ENCODE results near the gene P3H3. TPM values are rescaled to one million over a fixed set of nuclear protein-coding genes. Genes with fewer than 3 reads are reported as not detected.

Gene P3H3
- total and polyA plus RNA-seq, 4 donors: 23.4 to 93.3 (median 54.9) TPM

DNA sequence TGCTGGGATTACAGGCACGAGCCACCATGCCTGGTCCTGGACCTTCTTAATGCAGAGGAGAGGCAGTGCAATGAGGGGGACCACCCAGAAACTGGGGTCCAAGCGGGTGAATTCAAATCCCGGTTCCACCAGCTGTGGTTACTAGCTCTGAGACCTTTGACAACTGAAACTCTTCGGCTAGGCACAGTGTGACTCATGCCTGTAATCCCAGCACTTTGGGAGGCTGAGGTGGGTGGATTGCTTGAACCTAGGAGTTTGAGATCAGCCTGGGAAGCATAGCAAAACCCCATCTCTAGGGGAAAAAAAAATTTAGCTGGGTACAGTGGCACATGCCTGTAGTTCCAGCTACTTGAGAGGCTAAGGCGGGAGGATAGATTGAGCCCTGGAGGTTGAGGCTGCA lies 43.9 kb upstream of the P3H3 start:
- no peak overlapping the region for H3K27ac ChIP-seq (ENCODE audit: low read depth in 1 of 2, low read length in 2 of 2)
- H3K4me3 ChIP-seq (ENCODE audit: low read length in 2 of 2): no peak overlapping the region
- DNase-seq (no peak), ATAC-seq (ENCODE audit: low FRiP score) (no peak)
- intact Hi-C loops (cut with DNase I): no loop called here
- H3K27me3 ChIP-seq (ENCODE audit: control insufficient read depth in 1 of 2, insufficient read depth in 2 of 2, low read length in 1 of 2): no peaks in the 10 kb centered on the region
- WGBS, 2 donors: 77 to 85% methylated on average over 5 of the region's 5 CpGs
- H3K4me1 ChIP-seq (ENCODE audit: control insufficient read depth in 1 of 2, insufficient read depth in 2 of 2, low read length in 2 of 2): no peaks in the 10 kb centered on the region
- H3K9me3 ChIP-seq (ENCODE audit: control insufficient read depth, low read length): no peaks in the 10 kb centered on the region
- no peaks in the 10 kb centered on the region for H3K36me3 ChIP-seq (ENCODE audit: control insufficient read depth in 1 of 2, insufficient read depth in 2 of 2, low read length in 1 of 2)

DNA sequence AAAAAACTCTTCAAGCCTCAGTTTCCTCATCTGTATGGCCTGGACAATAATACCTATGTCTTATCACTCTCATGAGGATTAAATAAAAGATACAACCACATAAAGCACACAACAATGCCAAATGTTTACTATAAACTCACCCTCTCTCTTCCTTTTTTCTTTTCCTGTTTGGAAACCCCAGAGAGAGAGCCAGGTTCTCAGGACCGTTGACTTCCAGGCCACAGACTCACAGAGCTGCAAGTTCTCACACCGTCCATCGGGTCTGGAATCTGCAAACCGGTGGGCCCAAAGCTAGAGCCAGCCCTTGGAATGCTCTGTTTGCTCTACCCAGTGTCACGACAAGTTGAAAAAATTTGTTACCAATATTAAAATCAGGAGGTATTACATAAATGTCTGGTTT lies 43.4 kb upstream of the P3H3 start:
- intact Hi-C loops (cut with DNase I): no loop called here
- H3K27me3 ChIP-seq (ENCODE audit: control insufficient read depth in 1 of 2, insufficient read depth in 2 of 2, low read length in 1 of 2): no peaks in the 10 kb centered on the region
- DNase-seq (no peak), ATAC-seq (ENCODE audit: low FRiP score) (no peak)
- H3K36me3 ChIP-seq (ENCODE audit: control insufficient read depth in 1 of 2, insufficient read depth in 2 of 2, low read length in 1 of 2): no peaks in the 10 kb centered on the region
- 73 to 74% methylated on average over 5 of the region's 5 CpGs for WGBS, 2 donors
- H3K4me1 ChIP-seq (ENCODE audit: control insufficient read depth in 1 of 2, insufficient read depth in 2 of 2, low read length in 2 of 2): no peaks in the 10 kb centered on the region
- no peak overlapping the region for H3K27ac ChIP-seq (ENCODE audit: low read depth in 1 of 2, low read length in 2 of 2)
- H3K4me3 ChIP-seq (ENCODE audit: low read length in 2 of 2): no peak overlapping the region
- H3K9me3 ChIP-seq (ENCODE audit: control insufficient read depth, low read length): no peaks in the 10 kb centered on the region

DNA sequence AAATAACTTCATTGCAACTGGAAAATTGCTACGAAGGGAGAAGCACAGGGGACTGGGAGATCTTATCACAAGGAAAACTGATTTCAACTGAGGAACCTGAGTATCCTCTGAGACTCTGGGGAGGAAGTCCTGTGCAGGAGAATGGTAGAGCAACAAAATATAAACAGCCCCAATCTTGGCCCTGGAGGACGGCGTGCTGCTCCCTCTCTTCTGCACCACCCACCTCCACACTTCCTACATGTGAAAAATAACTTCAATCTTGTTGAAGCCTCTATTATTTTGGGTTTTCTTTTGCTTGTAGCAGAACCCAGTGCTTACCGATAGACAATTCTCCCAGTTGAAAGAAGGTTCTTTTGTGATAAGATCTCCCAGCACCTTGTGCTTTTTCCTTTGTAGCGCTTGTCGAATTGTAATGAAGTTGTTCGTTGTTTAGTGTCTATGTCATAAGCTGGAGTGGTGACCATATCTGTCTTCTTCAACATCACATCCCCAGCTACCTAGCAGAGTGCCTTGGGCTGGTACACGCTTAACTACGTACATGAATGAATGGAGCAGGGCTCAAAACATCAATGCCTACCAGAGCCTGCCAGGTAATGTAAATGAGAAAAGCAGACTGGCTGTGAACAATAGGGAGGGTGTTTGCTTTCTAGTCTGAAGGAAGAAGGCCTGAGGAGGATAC lies 41.7 kb upstream of the P3H3 start:
- Histone ChIP-seq H3K27me3 (ENCODE audit: control insufficient read depth in 1 of 2, insufficient read depth in 2 of 2, low read length in 1 of 2) (no peaks in the 10 kb centered on the region), H3K4me1 (ENCODE audit: control insufficient read depth in 1 of 2, insufficient read depth in 2 of 2, low read length in 2 of 2) (no peaks in the 10 kb centered on the region), H3K36me3 (ENCODE audit: control insufficient read depth in 1 of 2, insufficient read depth in 2 of 2, low read length in 1 of 2) (no peaks in the 10 kb centered on the region), H3K27ac (ENCODE audit: low read depth in 1 of 2, low read length in 2 of 2) (no peak overlapping the region), H3K9me3 (ENCODE audit: control insufficient read depth, low read length) (no peaks in the 10 kb centered on the region), H3K4me3 (ENCODE audit: low read length in 2 of 2) (no peak overlapping the region)
- intact Hi-C loops (cut with DNase I): no loop called here
- no peak for ATAC-seq (ENCODE audit: low FRiP score)
- DNase-seq: no peak
- WGBS, 2 donors: 80 to 81% methylated on average over 9 of the region's 9 CpGs

DNA sequence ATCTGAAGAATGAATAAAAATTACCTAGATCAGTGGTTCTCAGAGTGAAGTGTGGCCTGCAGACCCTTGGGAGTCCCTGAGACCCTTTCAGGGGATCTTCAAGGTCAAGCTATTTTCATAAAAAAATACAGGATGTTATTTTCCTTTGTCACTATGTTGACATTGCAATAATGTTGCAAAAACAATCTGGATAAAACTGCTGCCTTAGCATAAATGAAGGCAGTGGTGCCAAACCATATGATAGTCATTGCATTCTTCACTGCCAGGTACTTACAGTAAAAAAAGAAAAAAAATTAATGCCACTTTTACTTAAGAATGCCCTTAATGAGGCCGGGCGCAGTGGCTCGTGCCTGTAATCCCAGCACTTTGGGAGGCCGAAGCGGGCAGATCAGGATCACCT lies 40.9 kb upstream of the P3H3 start:
- intact Hi-C loops (cut with DNase I): no loop called here
- no peak for ATAC-seq (ENCODE audit: low FRiP score)
- WGBS, 2 donors: 96 to 97% methylated on average over 5 of the region's 5 CpGs

DNA sequence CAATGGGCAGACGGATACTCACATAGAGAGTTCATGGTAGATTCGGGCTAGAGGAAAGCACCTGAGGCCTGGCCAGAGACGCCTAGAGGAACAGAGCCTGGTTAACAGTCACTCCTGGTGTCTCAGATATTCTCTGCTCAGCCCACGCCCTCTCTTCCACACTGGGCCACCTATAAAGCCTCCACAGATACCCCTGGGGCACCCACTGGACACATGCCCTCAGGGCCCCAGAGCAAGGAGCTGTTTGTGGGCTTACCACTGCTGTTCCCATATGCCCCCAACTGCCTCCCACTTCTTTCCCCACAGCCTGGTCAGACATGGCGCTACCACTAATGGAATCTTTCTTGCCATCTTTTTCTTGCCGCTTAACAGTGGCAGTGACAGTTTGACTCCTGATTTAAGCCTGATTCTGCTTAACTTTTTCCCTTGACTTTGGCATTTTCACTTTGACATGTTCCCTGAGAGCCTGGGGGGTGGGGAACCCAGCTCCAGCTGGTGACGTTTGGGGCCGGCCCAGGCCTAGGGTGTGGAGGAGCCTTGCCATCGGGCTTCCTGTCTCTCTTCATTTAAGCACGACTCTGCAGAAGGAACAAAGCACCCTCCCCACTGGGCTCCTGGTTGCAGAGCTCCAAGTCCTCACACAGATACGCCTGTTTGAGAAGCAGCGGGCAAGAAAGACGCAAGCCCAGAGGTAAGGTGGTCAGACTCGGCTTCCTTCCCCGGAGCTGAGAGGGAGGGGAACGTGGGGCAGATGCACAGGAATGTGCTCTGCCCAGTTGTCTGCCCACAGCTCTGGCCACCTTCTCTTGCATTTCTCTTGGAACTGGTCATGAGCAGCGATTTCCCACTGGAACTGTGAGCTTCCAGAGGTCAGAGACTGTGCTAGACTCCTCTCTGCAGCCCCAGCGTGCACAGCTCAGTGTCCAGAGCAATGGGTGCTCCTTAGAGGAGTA lies 39.0 kb upstream of the P3H3 start, which contains the start of gene CD4:
Gene CD4 (plus strand): TSS at position 557 of the 953 bp plus-strand sequence. CDS start 10,611 bp downstream, outside the sequence.
- WGBS, 2 donors: 65% methylated on average over 18 of the region's 18 CpGs
- ATAC-seq (ENCODE audit: low FRiP score): peak; percentile 51
- Histone ChIP-seq H3K27ac (ENCODE audit: low read depth in 1 of 2, low read length in 2 of 2) (no peak within 1 kb of the TSS), H3K9me3 (ENCODE audit: control insufficient read depth, low read length) (no peaks in the 10 kb centered on the region), H3K27me3 (ENCODE audit: control insufficient read depth in 1 of 2, insufficient read depth in 2 of 2, low read length in 1 of 2) (no peaks in the 10 kb centered on the region), H3K4me1 (ENCODE audit: control insufficient read depth in 1 of 2, insufficient read depth in 2 of 2, low read length in 2 of 2) (no peaks in the 10 kb centered on the region), H3K36me3 (ENCODE audit: control insufficient read depth in 1 of 2, insufficient read depth in 2 of 2, low read length in 1 of 2) (no peaks in the 10 kb centered on the region), H3K4me3 (ENCODE audit: low read length in 2 of 2) (no peak within 1 kb of the TSS)
- intact Hi-C loops (cut with DNase I): no loop called here
- DNase-seq: peak in 1 of 2 donors; percentile 92

More for the DNA sequence above, 40.9 kb upstream of the P3H3 start:
- Histone ChIP-seq H3K27me3 (ENCODE audit: control insufficient read depth in 1 of 2, insufficient read depth in 2 of 2, low read length in 1 of 2) (no peaks in the 10 kb centered on the region), H3K4me1 (ENCODE audit: control insufficient read depth in 1 of 2, insufficient read depth in 2 of 2, low read length in 2 of 2) (no peaks in the 10 kb centered on the region), H3K27ac (ENCODE audit: low read depth in 1 of 2, low read length in 2 of 2) (no peak overlapping the region), H3K36me3 (ENCODE audit: control insufficient read depth in 1 of 2, insufficient read depth in 2 of 2, low read length in 1 of 2) (no peaks in the 10 kb centered on the region), H3K9me3 (ENCODE audit: control insufficient read depth, low read length) (no peaks in the 10 kb centered on the region), H3K4me3 (ENCODE audit: low read length in 2 of 2) (no peak overlapping the region)
- no peak for DNase-seq

DNA sequence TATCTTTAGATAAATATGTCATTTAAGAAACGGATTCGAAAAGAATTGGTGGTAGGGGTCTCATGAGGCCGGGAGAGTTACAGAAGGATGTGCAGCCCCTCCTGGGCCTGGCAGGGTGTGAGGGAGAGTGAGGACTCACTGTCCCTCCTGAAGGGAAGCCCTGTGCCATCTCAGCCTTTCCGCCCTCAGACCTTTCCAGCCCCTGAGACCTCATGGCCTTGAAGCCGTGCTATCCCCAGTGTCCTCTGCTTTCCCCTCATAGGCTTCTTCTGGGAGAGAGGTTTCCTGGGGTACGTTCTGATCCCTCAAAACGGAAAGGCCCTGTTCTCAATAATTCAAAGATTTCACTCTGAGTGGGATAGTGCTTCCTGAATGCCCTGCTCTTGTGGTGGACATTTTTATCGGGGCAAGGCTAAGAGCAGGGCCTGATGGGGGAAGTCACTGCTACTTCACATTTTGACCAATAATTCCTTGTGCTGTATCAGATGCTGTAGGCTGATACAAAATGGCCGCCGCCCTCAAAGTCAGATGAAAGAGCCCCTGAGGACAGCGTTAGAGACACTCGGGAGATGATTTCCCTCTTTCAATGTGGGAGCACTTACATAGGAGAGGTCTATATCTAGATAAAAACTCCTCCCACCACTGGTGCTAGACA lies 37.6 kb upstream of the P3H3 start:
- intact Hi-C loops (cut with DNase I): no loop called here
- no peak overlapping the region for H3K27ac ChIP-seq (ENCODE audit: low read depth in 1 of 2, low read length in 2 of 2)
- no peaks in the 10 kb centered on the region for H3K27me3 ChIP-seq (ENCODE audit: control insufficient read depth in 1 of 2, insufficient read depth in 2 of 2, low read length in 1 of 2)
- no peaks in the 10 kb centered on the region for H3K4me1 ChIP-seq (ENCODE audit: control insufficient read depth in 1 of 2, insufficient read depth in 2 of 2, low read length in 2 of 2)
- ATAC-seq (ENCODE audit: low FRiP score): no peak
- no peak for DNase-seq
- H3K4me3 ChIP-seq (ENCODE audit: low read length in 2 of 2): no peak overlapping the region
- no peaks in the 10 kb centered on the region for H3K36me3 ChIP-seq (ENCODE audit: control insufficient read depth in 1 of 2, insufficient read depth in 2 of 2, low read length in 1 of 2)
- no peaks in the 10 kb centered on the region for H3K9me3 ChIP-seq (ENCODE audit: control insufficient read depth, low read length)
- 87 to 91% methylated on average over 12 of the region's 12 CpGs for WGBS, 2 donors

DNA sequence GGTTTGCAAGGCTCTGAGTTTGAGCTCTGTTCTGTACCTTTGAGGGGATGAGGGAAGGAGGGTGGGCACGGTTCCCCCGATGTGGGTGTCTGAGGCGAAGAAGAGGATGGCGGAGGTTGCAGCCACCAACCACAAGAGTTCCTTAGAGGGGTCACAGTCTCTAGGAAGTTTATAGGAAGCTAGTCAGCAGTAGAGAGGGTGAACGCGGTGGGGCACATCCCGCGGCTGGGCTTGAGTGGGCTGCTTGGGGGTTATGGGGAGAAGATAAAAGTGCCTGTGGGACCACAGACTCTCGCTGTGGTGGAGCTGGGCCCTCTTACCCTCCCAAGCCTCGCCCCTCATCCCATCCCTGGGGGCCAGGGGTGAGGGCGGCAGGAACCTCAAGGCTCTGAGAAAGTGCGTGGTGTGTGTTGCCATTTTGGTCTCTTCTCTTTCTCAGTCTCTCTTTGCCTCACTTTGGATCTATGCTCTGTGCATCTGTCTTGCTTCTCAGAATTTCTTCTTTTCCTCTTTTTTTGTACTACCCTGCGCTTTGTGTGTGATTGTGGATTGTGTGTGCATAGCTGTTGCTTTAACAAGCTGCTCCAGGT lies 36.2 kb upstream of the P3H3 start:
- H3K36me3 ChIP-seq (ENCODE audit: control insufficient read depth in 1 of 2, insufficient read depth in 2 of 2, low read length in 1 of 2): no peaks in the 10 kb centered on the region
- no peak overlapping the region for H3K4me3 ChIP-seq (ENCODE audit: low read length in 2 of 2)
- intact Hi-C loops (cut with DNase I): no loop called here
- no peak overlapping the region for H3K27ac ChIP-seq (ENCODE audit: low read depth in 1 of 2, low read length in 2 of 2)
- no peak for ATAC-seq (ENCODE audit: low FRiP score)
- H3K27me3 ChIP-seq (ENCODE audit: control insufficient read depth in 1 of 2, insufficient read depth in 2 of 2, low read length in 1 of 2): no peaks in the 10 kb centered on the region
- no peaks in the 10 kb centered on the region for H3K4me1 ChIP-seq (ENCODE audit: control insufficient read depth in 1 of 2, insufficient read depth in 2 of 2, low read length in 2 of 2)
- H3K9me3 ChIP-seq (ENCODE audit: control insufficient read depth, low read length): no peaks in the 10 kb centered on the region
- no peak for DNase-seq
- 86 to 92% methylated on average over 12 to 13 of the region's 13 CpGs for WGBS, 2 donors

DNA sequence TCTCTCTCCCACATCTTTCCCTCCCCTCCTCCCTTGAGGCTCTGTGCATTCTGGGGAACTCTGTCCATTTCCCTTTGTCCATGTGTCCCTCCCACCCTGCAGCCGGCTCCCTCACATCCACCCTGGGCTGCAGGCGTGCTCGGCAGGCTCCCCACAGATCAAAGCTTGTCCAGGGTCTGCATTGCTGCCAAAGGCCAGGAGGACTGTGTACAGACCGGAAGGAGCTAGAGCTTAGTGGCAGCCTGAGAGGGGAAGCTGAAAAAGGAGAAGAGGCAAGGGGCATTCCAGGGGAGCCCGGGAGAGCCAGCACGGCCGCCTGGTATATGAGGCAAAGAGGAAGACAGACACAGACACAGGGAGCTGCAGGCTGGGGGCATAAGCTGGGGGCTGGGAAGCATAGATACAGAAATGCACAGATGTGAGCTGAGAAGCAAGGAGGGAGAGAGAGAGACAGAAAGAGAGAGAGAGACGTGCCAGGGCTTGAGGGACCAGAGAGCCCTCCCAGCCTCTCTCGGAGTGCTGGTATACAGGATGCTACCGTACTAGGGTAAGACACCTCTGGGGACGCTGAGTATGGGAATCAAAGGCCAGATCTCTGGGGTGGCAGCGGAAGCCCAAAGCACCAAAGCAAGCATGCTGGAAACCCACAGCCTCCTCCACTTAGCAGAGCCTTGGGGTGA lies 35.5 kb upstream of the P3H3 start:
- Histone ChIP-seq H3K36me3 (ENCODE audit: control insufficient read depth in 1 of 2, insufficient read depth in 2 of 2, low read length in 1 of 2) (no peaks in the 10 kb centered on the region), H3K27me3 (ENCODE audit: control insufficient read depth in 1 of 2, insufficient read depth in 2 of 2, low read length in 1 of 2) (no peaks in the 10 kb centered on the region), H3K4me3 (ENCODE audit: low read length in 2 of 2) (no peak overlapping the region), H3K9me3 (ENCODE audit: control insufficient read depth, low read length) (no peaks in the 10 kb centered on the region), H3K4me1 (ENCODE audit: control insufficient read depth in 1 of 2, insufficient read depth in 2 of 2, low read length in 2 of 2) (no peaks in the 10 kb centered on the region), H3K27ac (ENCODE audit: low read depth in 1 of 2, low read length in 2 of 2) (no peak overlapping the region)
- intact Hi-C loops (cut with DNase I): no loop called here
- ATAC-seq (ENCODE audit: low FRiP score): peak; percentile 58
- DNase-seq: peak in 1 of 2 donors; percentile 82
- 19 to 32% methylated on average over 12 of the region's 12 CpGs for WGBS, 2 donors

Measured in aorta (tissue), 5 donors.